ENCODE results near the gene NLGN4X.

Gene NLGN4X

DNA sequence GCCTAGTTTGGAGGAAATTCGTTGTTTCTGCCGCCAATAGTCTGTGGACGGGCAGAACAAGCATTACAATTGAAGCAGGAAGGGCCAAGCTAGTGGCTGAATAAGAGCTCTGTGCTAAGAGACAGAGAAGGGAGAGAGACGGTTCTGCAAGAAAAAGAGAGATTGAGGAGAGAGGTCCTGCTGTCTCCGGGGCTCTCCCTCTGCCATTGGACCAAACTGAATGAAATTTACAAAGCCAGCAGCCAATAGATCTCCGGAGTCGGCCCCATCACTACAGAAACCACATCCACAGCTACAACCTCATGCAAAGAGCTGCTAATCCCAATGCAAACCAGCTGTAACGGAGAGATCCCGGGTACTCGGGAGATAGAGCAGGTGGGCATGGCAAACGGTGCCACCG lies at the start of gene NLGN4X:
Gene NLGN4X, minus strand, starts transcription at position 148 of the 400 bp plus-strand sequence. CDS start 77,401 bp downstream, outside the sequence.
- no peak for DNase-seq

DNA sequence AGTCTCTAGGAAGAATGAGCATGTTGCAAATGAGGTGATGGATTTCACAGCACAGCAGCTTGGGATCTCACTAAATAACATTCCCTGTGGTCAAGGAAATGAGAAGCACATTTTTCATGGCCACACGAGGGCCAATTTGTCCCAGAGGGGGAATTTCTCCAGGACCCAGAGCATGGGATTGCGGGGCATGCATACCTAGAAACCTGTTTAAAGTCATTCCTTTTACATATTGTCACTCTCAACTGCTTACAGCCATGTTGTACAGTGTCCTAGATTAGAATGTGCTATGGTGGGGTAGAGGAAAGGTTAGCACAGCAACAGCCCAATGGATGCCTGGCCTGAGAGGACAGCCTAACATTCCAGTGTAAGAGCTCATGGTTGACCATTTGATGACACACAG lies 37.4 kb upstream of the NLGN4X start:
- no peak for DNase-seq

DNA sequence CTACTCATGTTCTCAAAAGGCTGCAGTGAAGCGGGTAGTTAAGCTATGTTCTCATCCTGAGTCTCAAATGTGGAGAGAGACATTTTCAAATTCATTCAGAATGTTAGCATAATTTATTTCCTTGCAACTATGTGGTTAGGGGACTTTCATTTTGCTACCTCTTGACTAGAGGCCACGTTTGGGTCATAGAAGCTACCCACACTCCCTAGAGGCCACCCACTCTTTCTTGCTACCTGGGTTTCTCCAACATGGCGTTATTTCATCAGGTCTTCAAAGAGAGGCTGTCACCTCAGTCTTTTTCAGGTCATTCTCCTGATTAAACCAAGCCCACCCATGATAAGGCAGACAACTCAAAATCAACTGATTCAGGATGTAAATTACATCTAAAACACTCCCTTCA lies 34.3 kb upstream of the NLGN4X start:
- no peak for DNase-seq

DNA sequence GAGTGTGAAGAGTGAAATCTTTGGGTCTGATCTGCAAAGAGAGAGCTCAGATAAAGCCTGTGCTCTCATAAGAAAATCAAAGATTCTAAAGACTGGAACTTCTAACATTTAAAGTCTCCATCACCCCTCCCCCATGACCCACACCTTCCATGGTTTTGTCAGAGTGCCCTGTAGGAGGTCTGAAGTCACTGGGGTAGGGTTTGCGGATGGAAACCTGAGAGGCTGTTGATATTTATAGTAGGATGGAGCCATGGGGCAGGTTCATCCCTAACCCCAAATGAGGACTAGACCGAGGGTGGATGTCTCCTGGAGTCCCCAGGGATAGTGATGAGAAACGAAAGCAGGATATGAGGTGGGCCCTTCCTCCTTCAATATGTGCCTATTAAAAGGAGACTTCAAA lies 28.4 kb upstream of the NLGN4X start:
- no peak for DNase-seq

DNA sequence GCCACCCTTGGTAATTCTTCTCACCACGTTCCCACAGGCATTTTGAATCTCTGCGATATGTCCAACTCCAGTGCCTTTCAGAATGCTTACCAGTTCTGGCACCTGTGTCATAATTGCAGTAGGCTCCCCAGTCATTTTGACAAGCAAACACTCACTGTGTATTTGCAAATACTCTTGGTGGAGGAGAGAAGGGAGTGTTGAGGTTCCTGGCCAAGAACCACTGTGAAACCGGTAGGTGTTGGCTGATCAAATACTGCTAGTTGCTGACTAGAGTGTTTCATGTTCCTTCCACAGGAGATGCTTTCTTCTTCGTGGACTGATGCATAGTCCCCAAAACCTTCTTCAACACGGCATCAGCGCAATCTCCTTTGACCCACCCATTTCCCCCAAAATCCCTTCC lies 16.0 kb upstream of the NLGN4X start:
- no peak for DNase-seq

DNA sequence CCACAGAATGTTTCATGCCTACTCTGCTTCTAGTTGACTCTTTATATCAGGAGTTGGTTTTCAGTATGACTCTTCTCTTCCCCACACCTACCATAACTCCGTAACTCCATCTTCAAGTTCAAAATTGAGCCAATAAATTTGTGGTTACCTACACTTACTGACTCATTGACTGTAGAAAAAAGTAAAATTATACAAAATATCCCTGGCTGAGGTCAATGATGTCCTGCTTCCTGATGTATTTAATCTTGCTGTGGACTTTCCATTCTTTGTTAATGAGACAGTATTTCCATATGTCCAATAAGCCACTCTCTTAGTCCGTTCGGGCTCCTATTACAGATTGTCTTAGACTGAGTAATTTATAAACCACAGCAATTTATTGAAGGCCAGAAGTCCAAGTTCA lies 9.9 kb upstream of the NLGN4X start:
- no peak for DNase-seq

DNA sequence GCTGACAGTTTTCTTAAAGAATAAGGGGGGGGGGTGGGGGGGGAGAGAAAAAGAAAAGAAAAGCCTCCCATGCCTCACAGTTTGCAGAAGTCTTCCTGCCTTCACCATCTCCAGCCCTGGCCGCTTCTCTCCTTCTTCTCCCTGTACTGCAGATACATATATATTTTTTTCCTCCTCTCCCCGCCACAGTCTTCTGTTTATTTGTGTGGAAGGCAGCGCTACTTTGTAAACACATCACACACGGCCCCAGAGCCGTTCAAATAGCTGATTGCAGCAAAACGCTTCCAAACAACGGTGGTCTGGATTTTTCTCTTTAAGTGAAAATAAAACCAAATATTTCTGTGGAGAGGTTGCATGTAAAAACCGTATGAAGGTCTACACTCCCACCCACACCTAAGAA lies 732 bp downstream of the NLGN4X start:
- no peak for DNase-seq

DNA sequence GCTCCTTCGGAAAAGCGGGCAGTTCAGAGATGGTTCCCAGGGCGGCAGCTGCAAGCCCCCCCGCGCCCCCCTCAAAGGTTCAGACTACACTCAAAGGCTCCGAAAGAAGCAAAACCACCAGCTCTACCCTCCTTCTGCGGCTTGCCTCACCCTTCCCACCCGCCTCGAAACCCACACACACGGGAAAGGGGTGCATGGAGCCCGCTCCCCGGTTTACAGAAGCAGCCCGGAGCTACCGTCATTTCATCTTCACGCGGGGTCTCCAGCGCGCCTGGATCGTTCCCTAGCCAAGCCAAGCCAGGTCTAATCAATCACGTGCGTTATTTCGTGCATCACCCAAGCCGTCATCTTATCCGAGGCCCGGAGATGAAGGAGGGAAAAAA lies 1.2 kb downstream of the NLGN4X start:
- no peak for DNase-seq

DNA sequence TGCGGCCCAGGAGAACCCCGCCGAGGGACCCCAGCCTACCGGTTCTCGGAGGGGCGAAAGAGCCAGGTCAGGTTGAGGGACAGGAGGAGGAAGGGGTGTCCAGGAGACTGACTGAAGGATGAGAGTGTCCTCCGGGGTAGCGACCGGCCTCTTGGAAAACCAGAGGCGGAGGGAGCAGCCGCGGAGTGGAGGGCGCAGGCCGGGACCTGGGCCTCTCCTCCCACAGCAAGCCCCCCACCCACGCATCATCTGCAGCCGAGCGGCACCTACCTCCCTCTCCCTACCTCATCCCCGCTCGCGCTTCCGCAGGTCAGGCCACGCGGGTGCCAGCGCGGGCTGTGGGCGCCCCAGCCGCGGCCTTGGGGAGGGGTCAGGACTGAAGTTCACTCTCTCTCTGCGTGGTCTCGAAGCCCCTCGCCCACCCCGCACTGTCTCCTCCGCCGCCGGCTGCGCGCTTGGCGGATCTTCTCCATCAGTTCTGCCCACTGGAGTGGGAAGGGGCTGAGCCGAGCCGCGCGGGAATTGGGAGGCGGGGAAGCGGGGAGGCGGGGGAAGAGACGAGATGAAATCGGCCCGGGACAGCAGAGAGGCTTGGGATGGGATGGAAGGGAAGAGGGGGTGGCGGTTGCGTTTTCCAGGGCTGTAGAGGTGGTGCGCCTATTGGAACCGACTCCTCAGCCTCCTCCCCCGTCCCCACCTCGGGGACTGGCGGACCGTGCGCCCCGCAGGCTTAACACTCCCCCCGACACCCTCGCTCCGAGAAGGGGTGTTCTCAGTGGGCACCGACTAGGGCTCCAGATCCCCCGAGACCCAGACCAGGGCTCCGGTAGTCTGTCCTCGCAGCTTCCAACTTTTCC lies 1.8 kb downstream of the NLGN4X start:
- no peak for DNase-seq

DNA sequence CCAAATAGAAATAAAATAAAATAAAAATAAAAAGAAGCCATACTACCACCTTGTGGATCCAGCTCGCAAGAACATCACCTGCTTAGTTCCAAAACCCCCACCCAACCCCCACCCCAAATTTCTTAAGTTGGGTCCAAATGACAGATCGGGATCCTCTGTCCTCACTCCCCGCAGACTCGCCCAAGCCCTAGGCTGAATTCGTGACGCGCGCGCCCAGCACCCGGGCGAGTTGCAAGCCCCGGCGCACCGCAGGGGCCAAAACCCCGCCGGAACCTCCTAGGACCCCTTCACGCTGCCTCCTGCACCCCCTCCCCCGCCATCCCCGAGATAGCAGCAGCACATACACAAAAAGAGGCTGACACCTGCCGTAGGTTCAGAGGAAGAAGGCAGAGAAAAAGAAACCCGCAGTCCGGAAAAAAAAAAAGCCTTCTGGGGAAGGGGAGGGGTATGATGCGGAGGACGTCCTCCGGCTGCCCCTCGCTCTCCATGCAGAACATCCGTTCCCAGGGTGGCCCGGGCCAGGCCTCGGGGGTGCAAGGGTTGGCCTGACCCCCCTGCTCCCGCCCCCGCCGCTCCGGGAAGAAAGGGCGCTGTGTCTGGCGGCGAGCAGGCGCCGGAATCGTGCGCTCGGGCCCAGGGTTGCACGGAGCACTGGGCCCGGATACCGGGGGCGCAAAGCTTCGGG lies 2.6 kb downstream of the NLGN4X start:
- DNase-seq, result no peak

DNA sequence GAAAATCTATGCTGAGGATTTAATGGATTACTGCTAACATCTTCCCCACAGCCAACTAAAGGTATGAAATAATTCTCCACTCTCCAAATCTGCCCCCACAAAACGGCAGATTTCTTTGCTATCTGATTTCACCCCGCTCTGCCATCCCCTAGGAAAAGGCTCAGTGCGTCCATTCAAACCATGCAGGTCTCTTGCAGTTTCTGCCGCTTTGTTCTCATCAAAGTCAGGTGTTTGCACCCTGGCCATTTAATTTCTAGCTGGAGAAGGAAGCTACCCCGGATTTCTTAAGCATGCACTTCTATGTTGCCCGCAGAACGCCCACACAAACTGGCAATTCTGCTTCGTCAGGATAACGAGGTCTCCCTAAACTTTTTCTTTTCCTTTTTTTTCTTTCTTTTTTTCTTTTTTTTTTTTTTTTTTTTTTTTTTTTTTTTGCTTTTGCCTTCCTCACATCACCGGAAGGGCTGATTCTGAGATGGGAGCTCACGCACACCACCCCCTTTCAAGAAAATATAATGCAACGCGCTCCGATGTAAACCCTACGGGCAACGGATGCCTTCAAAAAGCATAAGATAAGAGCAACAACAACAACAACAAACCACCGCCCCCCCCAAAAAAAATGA lies 3.3 kb downstream of the NLGN4X start:
- no peak for DNase-seq

DNA sequence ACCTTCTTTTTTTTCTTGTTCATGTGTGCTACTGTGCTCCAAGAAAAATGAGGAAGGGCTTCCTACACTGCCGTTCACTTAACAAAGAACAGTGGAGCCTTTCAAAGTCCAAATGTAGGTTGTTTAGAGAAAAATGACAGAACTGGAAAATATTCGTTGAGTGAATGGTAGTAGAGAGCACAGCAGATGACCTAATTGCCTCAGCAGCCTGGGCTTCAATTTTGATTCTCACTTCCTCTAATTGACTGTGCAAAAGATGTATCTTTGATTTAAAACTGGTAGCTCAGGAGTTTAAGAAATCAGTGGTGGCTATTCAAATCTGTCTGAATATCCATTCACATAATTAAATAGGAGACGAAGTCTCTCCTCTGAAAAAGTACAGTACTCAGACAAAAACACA lies 5.2 kb downstream of the NLGN4X start:
- no peak for DNase-seq

DNA sequence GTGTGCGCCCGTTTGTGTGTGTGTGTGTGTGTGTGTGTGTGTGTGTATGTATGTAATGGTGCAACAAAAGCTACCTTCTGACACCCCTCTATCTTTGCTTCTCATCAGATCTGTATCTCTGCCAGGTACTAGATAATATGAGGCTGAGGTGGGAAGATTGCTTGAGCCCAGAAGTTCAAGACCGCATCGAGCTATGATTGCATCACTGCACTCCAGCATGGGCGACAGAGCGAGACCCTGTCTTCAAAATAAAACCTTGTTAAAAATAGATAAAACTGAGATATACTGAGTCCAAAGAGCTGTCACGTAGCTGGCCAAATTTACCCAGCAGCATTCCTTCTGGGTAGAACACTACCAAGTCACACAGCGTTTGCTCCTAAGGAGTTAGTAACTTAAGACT lies 18.4 kb downstream of the NLGN4X start:
- no peak for DNase-seq

DNA sequence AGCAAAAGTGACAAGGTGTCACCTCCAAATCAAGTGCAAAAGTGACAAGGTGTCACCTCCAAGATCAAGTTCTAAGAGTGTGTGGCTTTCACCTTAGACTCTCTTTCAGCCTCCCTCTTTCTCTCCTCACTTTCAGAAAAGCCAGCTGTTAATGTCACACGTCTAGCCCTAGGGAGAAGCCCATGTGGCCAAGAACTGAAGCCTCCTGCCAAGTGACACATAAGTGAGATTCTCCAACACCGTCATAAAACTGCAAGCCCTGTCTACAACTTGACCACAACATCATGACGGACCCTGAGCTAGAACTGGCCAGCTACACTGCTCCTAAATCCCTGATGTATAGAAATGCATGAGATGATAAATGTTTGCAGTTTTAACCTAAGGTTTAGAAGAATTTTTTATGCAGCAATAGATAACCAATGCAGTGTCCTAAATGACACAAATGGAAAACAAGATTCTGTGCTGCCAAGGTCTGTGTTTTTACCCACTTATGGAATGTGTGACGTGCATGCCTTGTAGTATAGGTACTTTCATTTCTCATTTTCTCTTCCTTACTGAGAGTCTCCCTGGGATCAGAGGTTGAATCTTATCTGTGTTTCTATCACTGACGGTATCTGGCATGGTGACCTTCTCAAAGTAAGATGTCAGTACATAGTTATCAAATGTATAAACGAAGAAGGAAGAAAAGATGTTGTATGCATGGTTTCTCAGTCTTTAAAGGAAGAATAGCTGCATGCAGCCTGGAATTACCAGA lies 25.0 kb downstream of the NLGN4X start:
- no peak for DNase-seq

DNA sequence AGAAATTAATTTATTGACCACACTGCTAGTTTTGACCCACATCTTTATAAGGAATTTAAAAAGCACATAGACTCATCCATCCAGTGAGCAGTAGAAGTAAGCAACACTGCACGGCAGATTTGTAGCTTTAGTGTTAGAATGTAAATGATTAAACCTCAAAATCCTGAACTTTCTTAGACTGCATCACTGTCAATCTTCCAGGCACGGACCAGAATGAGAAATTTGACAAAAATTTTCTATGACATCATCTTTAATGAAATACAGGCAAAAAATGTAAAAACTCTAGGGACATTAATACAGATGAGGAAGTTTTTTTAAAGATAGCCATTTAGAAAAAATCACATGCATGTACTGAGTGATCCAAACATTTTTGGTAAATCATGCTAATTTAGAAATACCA lies 29.2 kb downstream of the NLGN4X start:
- no peak for DNase-seq

DNA sequence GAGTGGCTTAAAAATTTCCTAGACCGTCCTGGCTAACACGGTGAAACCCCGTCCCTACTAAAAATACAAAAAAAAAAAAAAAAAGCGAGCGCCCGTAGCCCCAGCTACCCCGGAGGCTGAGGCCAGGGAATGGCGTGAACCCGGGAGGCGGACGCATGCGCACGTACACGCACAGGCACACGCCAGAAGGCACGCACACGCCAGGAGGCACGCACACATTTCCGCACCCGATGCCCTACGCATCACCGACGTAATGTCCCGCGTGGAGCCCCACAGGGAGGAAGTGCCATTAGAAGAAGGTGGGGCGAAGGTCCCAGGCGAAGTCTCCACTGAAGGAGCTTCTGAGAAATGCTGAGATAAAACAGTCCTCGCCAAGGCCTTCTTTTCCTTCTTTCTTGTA lies 41.4 kb downstream of the NLGN4X start:
- DNase-seq, result no peak

DNA sequence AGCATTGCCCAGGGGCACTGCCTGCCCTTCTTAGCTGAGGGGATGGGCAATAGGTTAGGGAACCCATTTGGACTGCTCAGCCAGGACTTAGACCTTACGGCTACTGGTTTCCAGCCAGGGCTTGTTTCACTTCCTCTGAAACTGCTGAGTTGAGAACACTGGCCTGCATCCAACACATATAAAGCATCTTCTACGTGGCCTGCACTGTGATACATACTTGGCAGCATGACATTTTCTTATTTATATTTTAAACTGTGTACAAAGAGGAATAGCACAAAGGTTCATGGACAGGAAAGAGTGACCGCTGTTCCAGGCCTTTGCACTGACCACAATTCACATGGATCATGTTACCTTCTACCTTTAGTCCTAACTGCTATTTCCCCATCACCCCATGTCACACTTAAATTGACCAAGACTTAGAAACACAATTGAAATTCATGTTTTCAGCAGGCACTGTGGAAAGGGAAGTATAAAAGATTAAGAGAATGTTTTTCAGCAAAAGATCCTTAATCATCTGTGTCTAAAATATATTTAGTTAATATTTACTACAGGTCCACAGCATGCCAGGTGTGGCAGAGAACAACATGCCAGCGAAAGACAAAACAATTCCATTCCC lies 43.7 kb downstream of the NLGN4X start:
- DNase-seq, result no peak

DNA sequence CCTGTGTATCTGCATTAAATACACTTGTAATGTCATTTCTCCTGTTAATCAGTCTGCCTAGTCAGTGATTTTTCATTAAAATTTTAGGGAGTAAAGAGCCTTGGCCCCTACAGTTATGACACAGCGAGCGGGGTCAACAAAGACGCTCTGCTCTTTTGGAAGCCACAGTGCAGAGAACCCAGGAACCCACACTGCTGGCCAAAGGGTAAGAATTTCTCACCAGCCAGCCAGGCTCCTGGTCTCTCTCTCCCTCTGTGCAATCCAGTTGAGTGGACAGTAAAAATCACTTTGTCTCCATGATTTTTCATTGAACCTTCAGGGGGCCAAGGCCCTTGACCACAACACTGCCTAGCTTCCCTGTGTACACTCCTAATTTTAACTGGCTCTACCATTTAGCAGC lies 52.8 kb downstream of the NLGN4X start:
- no peak for DNase-seq

DNA sequence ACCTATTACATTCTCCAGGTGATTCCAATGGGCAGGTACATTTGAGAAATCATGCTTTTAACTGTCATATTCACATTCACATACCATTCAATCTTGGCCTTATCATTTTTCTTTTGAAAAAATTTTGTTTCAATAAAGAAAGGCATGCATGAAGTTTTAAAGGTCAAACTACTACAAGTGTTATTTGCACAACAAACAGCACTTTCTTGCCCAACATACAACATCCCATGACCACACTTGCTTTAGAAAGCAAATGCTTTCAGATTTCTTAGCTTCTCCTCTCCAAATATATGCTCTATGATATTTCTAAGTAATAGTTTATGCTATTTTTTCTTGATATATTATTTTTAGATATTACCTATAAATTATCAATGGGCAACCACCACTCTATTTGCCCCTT lies 58.2 kb downstream of the NLGN4X start:
- no peak for DNase-seq

DNA sequence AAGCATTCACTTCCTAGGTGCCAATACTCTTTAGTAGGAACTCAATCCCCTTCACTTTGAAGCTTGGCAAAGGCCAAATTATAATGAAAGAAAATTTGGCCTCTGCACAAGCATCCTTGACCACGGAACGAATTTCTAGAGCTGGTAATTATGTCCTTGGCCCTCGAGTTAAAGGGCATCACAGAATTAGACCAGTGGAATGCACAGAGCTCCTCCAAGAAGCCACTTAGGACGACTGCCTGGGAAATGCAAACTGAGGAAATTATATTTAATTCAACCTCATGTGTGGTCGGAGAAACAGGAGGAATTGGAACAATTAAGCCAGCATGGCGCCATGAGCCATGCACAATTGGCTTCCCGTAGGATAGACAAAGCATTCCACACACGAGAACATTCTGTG lies 59.3 kb downstream of the NLGN4X start:
- no peak for DNase-seq

DNA sequence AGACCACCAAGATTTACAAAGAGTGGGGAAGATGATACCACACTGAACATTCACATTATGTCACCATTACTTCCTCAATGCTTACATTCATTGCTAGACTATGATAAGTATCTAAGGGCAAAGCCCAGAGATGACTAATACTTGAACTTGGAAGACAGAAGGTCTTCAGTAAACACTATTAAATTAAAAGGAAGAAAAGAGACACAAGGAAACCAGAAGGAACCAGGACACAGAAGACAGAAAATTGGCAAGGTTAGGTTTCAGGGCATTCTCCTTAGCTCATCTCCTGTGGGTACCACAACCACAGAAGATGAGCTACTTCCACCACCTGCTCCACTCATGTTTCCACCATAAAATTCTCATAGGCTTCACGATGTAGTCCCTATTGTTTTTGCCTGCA lies 64.9 kb downstream of the NLGN4X start:
- no peak for DNase-seq

DNA sequence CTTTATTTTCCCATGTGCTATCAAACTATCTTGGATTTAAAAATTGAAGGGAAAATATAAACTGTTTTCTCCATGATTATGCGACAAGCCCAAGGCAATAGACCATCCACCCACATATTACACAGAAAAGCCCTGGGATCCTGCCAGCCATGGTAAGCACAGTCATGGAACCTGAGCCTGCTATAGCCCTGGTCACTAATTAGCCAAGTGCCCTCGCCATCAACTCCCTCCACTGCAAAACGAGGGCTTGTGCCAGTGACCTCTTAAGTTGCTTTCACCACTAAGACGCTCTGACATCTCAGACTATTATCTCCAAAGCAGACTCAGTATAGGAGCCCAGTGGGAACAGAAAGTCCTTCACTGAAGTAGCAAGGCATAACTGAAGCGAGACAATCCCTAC lies 69.2 kb downstream of the NLGN4X start:
- DNase-seq, result no peak

DNA sequence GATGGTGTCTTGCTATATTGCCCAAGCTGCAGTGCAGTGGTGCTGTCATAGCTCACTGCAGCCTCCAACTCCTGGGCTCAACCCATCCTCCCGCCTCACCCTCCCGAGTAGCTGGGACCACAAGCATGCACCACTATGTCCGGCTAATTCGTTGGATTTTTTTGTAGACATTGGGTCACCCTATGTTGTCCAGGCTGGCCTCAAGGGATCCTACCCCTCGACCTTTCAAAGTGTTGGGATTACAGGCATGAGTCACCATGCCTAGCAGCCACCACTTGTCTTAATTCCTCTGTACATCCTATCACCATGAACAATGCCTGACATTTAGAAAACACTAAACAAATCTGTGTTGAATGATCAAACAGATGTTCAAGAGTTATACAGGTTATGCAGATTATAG lies 76.7 kb downstream of the NLGN4X start:
- DNase-seq, result no peak

Measured in Kasumi-1 (cell line).